LoVo (cell line): ENCODE results near the gene FCER2.
"Not testable (repeated sequence)": the region's sequence is repeated elsewhere in the genome, so short reads cannot be mapped to it uniquely, and the experiment has no call there.

Experiments
- DNase-seq: peaks from one replicate; pipeline ENCODE4 v3.0.0-alpha.2; 2016; ENCODE audit warnings: low spot score

The FCER2 gene

GRCh38 chr19:7701654-7702457 lies at the start of gene FCER2:
Gene FCER2 (minus strand): TSS chr19:7702131. CDS start chr19:7699760, 2,371 bp downstream.
- no peak for DNase-seq

GRCh38 chr19:7751157-7751783 lies 49.3 kb upstream of the FCER2 start:
- no peak for DNase-seq

GRCh38 chr19:7748756-7749155 lies 46.8 kb upstream of the FCER2 start:
- peak; percentile 24 for DNase-seq

- DNase-seq, result no peak
These were observed 46.2 kb upstream of the FCER2 start for GRCh38 chr19:7748171-7748570.

- DNase-seq, result no peak
These were observed 45.3 kb upstream of the FCER2 start, which contains the start of gene CD209 for GRCh38 chr19:7746903-7747884. Gene CD209 (minus strand): TSS chr19:7747534. CDS start chr19:7747511, 23 bp downstream.

DNA sequence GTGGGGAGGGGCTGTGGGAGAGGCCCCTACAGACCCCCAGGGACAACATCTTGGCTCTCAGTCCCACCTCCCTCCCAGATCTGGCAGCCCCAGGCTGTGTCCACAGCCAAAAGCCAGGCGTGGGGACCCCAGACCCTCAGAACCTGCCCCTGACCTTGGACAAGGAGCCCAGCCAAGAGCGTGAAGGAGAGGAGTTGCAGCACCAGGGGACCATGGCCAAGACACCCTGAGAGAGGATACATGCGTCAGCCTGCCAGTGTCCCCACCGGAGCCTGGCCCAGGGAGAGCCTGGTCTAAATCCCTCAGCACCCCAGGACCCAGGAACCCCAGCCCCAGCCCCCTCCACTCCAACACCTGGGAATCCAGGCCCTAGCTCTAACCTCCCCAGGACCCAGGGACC lies 44.4 kb upstream of the FCER2 start:
- DNase-seq, result not testable (repeated sequence)

- DNase-seq, result no peak
These were observed 43.1 kb upstream of the FCER2 start for GRCh38 chr19:7744871-7745650.

DNA sequence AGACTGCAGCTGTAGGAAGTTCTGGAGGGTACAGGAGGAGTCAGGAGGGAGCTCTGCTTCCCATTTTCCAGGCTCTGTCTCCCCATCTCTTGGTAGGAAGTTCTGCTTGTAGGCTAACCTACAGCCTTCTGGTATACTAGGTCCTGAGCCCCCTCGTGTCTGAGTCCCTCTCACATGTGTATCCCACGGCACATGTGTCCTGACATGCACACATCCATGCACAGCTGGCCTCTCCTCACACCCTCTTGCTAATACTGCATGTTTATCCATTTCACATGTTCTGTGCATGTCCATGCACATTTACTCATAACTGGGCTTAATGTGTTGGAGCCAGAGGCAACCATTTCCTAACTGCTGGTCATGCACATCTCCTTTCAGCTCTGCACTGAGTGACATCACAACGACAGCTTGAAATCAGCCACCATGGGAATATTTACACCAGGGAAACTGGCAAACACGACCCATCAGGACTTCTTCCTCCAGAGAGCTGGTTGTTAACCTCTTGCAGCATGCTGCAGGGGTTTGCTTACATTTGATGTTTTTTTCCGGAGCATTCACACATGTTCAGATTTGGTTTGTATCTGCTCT lies 42.4 kb upstream of the FCER2 start:
- no peak for DNase-seq

DNA sequence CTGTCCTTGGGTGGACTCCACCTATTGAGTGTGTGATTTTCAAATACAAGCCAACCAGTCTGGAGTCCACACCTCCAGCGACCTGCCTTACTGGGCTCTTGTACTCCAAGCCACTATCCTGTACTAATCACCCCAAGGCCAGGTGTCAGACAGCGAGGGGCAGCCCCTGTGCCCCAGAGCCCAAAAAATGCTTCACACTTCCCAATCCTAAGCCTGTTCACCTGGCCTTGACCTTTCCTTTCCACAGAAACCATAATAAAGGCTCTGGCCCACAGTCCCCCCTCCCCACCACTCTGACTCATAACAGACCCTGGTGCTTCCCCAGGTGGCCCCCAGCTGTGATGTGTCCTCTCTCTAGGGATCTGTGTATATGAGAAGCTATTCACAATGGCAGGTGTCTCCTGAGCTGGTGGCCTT lies 41.5 kb upstream of the FCER2 start:
- DNase-seq, result no peak

GRCh38 chr19:7742991-7743390 lies 41.1 kb upstream of the FCER2 start:
- DNase-seq, result no peak

- no peak for DNase-seq
These were observed 40.6 kb upstream of the FCER2 start for GRCh38 chr19:7742575-7742974.

- DNase-seq, result no peak
These were observed 38.7 kb upstream of the FCER2 start for GRCh38 chr19:7740682-7741054.

DNA sequence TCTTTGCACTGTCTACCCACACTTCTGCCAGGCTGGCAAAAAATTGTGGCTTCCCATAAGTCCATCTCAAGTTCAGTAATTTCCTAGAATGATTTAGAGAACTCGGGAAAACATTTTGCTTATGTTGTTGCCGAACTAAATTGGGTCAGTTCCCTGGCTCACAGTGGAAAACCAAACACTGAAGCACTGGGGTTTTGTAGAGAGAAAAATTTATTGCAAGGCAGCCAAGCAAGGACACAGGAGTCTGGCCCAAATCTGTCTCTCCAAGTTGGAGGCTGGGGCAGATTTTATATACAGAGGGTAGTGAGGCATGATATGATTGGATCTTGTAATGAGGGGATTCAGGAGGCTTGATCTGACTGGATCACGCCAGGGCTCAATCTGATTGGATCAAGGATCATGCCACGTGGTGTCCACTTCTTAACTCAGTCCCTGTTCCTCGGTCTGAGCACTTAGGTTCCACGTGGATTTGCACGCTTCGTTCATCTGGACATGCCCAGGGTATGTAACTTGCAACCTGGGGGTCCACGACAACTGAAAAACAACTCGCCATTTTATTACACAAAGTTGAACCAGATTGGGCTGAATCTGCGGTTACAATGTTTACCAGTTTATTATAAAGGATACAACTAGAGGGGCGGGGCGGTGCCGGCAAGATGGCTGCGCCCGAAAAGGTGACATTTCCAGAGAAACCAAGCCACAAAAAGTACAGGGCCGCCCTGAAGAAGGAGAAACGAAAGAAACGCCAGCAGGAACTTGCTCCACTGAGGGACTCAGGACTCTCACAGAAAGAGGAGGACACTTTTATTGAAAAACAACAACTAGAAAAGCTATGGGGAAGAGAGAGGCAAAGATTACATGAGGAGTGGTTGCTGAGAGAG lies 38.1 kb upstream of the FCER2 start:
- DNase-seq, result no peak

DNA sequence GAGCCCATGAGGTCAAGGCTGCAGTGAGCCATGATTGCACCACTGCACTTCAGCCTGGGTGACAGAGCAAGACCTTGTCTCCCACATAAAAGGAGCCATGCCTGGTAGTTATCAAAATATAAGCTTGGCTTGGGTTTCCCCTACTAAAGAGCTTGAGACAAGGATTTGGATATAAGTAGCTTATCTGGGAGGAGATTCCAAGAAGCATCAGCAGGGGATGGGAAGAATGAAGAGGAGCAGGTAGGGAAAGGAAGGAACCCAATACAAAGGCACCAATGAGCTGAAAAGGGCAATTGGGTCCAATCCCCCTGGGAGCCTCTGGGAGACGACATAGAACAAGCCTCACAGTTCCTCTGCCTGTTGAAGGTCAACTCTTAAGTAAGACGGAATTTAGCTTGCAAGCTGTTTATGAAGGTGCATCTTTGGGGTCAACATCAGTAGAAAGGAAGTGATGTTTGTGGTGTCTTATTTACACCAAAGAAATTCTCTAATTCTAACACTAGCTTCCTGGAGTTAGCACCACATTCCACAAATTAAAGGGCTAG lies 37.4 kb upstream of the FCER2 start:
- DNase-seq, result no peak

DNA sequence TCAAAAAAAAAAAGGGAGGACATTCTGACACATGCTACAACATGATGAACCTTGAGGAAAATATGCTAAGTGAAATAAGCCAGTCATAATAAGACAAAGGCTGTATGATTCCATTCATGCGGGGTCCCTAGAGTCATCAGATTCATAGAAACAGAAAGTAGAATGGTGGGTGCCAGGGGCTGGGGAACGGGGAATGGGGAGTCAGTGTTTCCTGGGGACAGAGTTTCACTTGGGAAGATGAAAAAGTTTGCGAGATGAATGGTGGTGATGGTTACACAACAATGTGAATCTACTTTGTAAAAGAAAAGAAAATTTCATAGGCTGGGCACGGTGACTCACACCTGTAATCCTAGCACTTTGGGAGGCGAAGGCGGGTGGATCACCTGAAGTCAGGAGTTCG lies 36.1 kb upstream of the FCER2 start:
- DNase-seq, result no peak

- no peak for DNase-seq
These were observed 35.3 kb upstream of the FCER2 start for GRCh38 chr19:7737215-7737614.

DNA sequence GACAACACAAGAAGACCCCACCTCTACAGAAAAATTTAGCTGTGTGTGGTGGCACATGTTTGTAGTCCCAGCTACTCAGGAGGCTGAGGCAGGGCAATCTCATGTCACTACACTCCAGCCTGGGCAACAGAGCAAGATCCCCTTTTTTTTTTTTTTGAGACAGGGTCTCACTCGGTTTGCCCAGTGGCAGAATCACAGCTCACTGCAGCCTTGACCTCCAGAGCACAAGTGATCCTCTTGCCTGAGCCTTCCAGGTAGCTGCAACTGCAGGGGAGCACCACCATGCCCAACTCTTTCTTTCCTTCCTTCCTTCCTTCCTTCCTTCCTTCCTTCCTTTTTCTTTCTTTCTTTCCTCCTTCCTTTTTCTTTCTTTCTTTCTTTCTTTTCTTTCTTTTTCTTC lies 34.2 kb upstream of the FCER2 start:
- DNase-seq, result no peak

GRCh38 chr19:7734220-7735203 lies 32.6 kb upstream of the FCER2 start:
- DNase-seq, result no peak

DNA sequence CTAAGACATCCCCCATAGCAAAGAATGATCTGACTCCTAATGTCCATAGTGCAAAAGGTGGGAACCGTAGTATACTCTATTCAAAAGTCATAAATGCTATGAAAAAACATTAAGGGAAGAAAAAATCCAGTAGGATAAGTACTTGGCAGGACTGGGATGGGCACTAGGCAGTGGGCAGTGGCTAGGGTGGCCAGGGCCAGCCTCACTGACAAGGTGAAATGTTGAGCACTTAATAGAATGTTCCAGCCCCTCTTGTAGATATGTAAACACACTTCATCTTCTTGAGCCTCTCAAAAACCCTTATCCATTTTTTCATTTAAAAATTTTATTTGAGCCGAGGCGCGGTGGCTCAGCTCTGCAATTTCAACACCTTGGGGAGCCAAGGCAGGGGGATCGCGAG lies 31.4 kb upstream of the FCER2 start:
- DNase-seq, result no peak
